HUES6 (cell line): ENCODE results near the gene SMYD3.
"Not testable (repeated sequence)": the region's sequence is repeated elsewhere in the genome, so short reads cannot be mapped to it uniquely, and the experiment has no call there.

Experiments used
- H3K27ac ChIP-seq: 2 replicates; pipeline ENCODE4 v1.7.0; 2013; ENCODE audit warnings: low read depth, mild to moderate bottlenecking, low read length, inconsistent platforms
- H3K27me3 ChIP-seq: 2 replicates; pipeline ENCODE4 v1.6.1; 2013; ENCODE audit warnings: low read length; ENCODE audit not compliant: control insufficient read depth, insufficient read depth
- H3K36me3 ChIP-seq: 2 replicates; pipeline ENCODE4 v1.6.1; 2013; ENCODE audit warnings: low read length; ENCODE audit not compliant: control insufficient read depth, insufficient read depth
- H3K4me1 ChIP-seq: 2 replicates; pipeline ENCODE4 v1.6.1; 2013; ENCODE audit warnings: low read length; ENCODE audit not compliant: control insufficient read depth, insufficient read depth
- H3K4me3 ChIP-seq: 2 replicates; pipeline ENCODE4 v1.5.1; 2013; ENCODE audit warnings: low read depth, low read length
- H3K9ac ChIP-seq: one replicate; pipeline ENCODE4 v1.6.1; 2013; ENCODE audit warnings: mild to moderate bottlenecking, low read length
- H3K9me3 ChIP-seq: 2 replicates; pipeline ENCODE4 v1.6.1; 2013; ENCODE audit warnings: low read depth, low read length; ENCODE audit not compliant: control insufficient read depth, insufficient read depth

Gene SMYD3

GRCh38 chr1:245777752-245778151 is 729.3 kb downstream of the SMYD3 start:
- no peak overlapping the region for H3K27ac ChIP-seq
- no peaks in the 10 kb centered on the region for H3K36me3 ChIP-seq
- H3K9me3 ChIP-seq, result 0 out of 2 replicates have a peak, but pooled peaks cover 4% of the 10 kb centered on the region
- 0 out of 2 replicates have a peak, but pooled peaks cover 4% of the 10 kb centered on the region for H3K4me1 ChIP-seq
- no peaks in the 10 kb centered on the region for H3K27me3 ChIP-seq
- H3K4me3 ChIP-seq, result no peak overlapping the region
- no peak overlapping the region for H3K9ac ChIP-seq

DNA sequence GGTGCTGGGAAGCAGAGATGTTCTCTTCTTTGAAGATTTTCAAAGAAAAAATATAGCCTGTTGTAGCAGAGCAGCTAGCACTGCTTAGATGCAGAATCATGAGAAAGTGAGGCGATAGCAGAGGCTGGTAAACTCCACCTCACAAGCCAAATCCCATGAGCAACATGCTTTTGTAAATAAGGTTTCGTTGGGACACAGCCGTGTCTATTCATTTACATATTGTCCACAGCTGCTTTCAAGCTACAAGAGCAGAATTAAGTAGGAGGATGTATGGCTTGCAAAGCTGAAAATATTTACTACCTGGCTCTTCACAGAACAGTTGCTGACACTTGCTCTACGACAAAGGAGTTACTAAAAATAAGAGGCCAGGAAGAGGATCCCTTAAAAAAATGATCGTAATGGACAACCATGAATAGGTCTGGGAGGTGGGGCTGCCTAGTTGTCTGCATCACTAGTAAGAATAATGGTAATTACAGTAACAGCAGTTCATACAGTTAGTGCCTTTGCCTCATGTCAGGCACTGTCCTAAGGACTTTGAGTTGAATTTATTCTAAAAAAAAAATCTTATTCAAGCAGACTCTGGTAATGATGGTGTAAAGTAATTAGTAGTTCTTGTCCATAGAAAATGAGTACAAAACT is 730.3 kb downstream of the SMYD3 start:
- H3K4me3 ChIP-seq, result no peak overlapping the region

DNA sequence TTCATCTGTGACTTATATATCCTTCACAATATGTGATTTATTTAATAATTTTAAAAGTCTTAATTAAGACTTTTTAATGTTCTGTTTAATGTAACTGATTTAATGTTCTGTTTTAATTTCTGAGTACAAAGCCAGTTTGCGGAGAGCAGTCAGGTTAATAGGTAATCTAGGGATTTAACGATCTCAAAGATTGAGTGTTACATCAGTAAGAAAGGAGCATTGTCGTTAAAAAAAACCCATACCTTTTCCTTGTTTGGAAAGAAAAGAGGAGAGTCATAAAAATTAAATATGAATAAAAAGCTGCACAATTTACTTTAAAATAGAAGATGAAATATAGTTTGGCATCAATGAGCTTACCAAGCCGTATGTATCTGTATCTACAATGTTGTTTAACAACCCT is 730.9 kb downstream of the SMYD3 start:
- Histone ChIP-seq H3K9me3 (0 out of 2 replicates have a peak, but pooled peaks cover 4% of the 10 kb centered on the region), H3K9ac (no peak overlapping the region), H3K4me1 (0 out of 2 replicates have a peak, but pooled peaks cover 4% of the 10 kb centered on the region), H3K4me3 (no peak overlapping the region), H3K27me3 (no peaks in the 10 kb centered on the region), H3K36me3 (no peaks in the 10 kb centered on the region), H3K27ac (no peak overlapping the region)

More for the DNA sequence above, 730.3 kb downstream of the SMYD3 start:
- 0 out of 2 replicates have a peak, but pooled peaks cover 4% of the 10 kb centered on the region for H3K9me3 ChIP-seq
- 0 out of 2 replicates have a peak, but pooled peaks cover 4% of the 10 kb centered on the region for H3K4me1 ChIP-seq
- H3K27me3 ChIP-seq, result no peaks in the 10 kb centered on the region
- no peak overlapping the region for H3K27ac ChIP-seq
- H3K36me3 ChIP-seq, result no peaks in the 10 kb centered on the region
- H3K9ac ChIP-seq, result no peak overlapping the region

DNA sequence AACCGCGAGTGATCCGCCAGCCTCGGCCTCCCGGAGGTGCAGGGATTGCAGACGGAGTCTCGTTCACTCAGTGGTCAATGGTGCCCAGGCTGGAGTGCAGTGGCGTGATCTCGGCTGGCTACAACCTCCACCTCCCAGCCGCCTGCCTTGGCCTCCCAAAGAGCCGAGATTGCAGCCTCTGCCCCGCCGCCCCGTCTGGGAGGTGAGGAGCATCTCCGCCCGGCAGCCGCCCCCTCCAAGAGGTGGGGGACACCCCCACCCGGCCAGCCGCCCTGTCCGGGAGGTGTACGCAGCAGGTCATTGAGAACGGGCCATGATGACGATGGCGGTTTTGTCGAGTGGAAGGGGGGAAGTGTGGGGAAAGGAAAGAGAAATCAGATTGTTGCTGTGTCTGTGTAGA is 732.1 kb downstream of the SMYD3 start:
- H3K27me3 ChIP-seq, H3K9ac ChIP-seq, H3K9me3 ChIP-seq: not testable (repeated sequence)

GRCh38 chr1:245774196-245774595 is 732.9 kb downstream of the SMYD3 start:
- Histone ChIP-seq H3K36me3 (no peaks in the 10 kb centered on the region), H3K27me3 (no peaks in the 10 kb centered on the region), H3K4me3 (no peak overlapping the region), H3K27ac (no peak overlapping the region), H3K9me3 (no peaks in the 10 kb centered on the region), H3K4me1 (0 out of 2 replicates have a peak, but pooled peaks cover 4% of the 10 kb centered on the region), H3K9ac (no peak overlapping the region)

More for the DNA sequence above, 732.1 kb downstream of the SMYD3 start:
- H3K27ac ChIP-seq, H3K36me3 ChIP-seq, H3K4me1 ChIP-seq, H3K4me3 ChIP-seq: not testable (repeated sequence)

DNA sequence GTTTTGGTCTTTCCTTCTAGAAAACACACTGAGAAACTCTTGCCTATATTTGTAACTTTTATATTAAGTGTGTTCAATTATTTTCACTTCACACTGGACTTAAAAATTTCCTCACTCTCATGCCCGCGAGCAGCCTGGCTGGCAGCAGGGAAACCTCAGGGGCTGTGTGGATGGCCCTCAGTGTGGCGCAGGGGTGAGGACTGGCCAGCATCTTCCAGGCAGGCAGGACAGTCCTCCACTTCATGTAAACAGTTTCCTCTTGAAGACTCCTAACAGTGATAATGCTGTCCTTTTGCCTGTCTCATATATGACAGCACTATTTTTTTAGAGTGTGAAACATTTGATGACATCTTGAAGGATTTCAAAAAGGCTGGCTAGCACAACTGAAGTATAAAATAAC is 733.7 kb downstream of the SMYD3 start:
- no peak overlapping the region for H3K27ac ChIP-seq
- no peaks in the 10 kb centered on the region for H3K27me3 ChIP-seq
- 0 out of 2 replicates have a peak, but pooled peaks cover 4% of the 10 kb centered on the region for H3K4me1 ChIP-seq
- H3K9ac ChIP-seq, result no peak overlapping the region
- no peak overlapping the region for H3K4me3 ChIP-seq
- H3K36me3 ChIP-seq, result no peaks in the 10 kb centered on the region
- no peaks in the 10 kb centered on the region for H3K9me3 ChIP-seq

DNA sequence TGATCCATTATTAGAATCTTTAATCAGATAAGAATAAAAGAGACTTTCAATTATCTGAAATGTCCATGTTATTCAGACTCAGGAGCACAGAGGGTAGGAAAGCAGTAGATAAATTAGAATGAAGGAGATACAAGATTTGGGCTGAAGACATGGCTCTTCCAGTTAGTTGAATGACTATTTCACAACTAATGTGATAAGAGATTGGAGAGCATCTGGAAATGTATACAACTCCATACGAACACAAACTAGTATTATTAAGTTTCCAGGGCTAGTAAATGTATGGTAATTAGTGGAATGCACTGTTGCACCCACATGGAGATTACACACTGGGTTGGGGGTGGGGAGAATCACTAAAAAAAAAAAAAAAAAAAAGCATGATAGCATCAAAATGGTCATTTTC is 734.3 kb downstream of the SMYD3 start:
- Histone ChIP-seq H3K36me3 (no peaks in the 10 kb centered on the region), H3K4me1 (0 out of 2 replicates have a peak, but pooled peaks cover 4% of the 10 kb centered on the region), H3K9me3 (no peaks in the 10 kb centered on the region), H3K9ac (no peak overlapping the region), H3K27me3 (no peaks in the 10 kb centered on the region), H3K27ac (no peak overlapping the region), H3K4me3 (no peak overlapping the region)

GRCh38 chr1:245772325-245772724 is 734.8 kb downstream of the SMYD3 start:
- Histone ChIP-seq H3K4me1 (0 out of 2 replicates have a peak, but pooled peaks cover 4% of the 10 kb centered on the region), H3K9me3 (no peaks in the 10 kb centered on the region), H3K36me3 (no peaks in the 10 kb centered on the region), H3K9ac (no peak overlapping the region), H3K4me3 (no peak overlapping the region), H3K27me3 (no peaks in the 10 kb centered on the region), H3K27ac (no peak overlapping the region)

DNA sequence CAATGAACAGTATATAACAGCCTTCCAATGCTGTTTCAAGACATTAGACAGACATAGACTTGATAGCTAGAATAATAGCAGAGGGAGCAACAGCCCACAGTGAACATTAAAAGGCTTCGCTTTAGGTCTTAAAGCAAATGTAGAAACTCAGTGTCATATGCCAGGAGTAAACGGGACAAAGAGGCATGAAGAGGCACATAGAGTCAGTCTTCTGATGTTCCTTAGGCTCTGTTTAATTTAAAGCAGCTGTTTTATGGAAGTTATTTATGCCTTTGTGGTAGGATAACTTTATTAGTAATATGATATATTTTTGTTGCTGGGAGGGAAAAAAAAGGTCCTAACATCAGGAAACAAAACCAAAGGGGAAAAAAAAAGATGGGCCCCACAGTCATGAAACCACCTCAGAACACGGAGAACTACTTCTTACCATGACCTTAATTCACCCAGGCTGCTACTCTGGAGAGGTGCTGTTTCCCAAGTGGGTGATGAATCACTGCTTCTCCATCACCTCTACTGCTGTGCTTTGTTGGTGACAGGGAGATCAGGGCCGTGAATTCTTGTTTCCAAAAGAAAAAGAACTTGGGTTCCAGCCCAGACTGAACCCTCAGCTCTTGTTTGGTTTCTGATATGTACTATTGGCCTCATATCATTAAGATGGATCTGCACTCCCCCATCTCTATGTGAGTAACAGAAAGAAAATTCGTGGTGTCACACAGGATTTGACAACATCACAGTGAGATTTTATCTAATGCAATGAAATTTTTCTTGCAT is 735.4 kb downstream of the SMYD3 start:
- Histone ChIP-seq H3K9me3 (no peaks in the 10 kb centered on the region), H3K27me3 (no peaks in the 10 kb centered on the region), H3K4me1 (0 out of 2 replicates have a peak, but pooled peaks cover 3% of the 10 kb centered on the region), H3K27ac (no peak overlapping the region), H3K4me3 (no peak overlapping the region), H3K9ac (no peak overlapping the region), H3K36me3 (no peaks in the 10 kb centered on the region)

- no peaks in the 10 kb centered on the region for H3K9me3 ChIP-seq
- no peak overlapping the region for H3K27ac ChIP-seq
- H3K4me3 ChIP-seq, result no peak overlapping the region
- no peak overlapping the region for H3K9ac ChIP-seq
- H3K4me1 ChIP-seq, result no peaks in the 10 kb centered on the region
- H3K27me3 ChIP-seq, result no peaks in the 10 kb centered on the region
- H3K36me3 ChIP-seq, result no peaks in the 10 kb centered on the region
These were observed 736.9 kb downstream of the SMYD3 start for GRCh38 chr1:245770156-245770555.

- Histone ChIP-seq H3K27me3 (no peaks in the 10 kb centered on the region), H3K27ac (no peak overlapping the region)
These were observed 738.5 kb downstream of the SMYD3 start for GRCh38 chr1:245768596-245768995.

More at GRCh38 chr1:245768596-245768995, 738.5 kb downstream of the SMYD3 start:
- H3K9ac ChIP-seq, result no peak overlapping the region
- peaks cover 9% of the 10 kb centered on the region; the same call in 1 of the 2 replicates for H3K4me1 ChIP-seq
- H3K4me3 ChIP-seq, result no peak overlapping the region
- no peaks in the 10 kb centered on the region for H3K9me3 ChIP-seq
- no peaks in the 10 kb centered on the region for H3K36me3 ChIP-seq
